ENCODE results near the gene YKT6. TPM values are rescaled to one million over a fixed set of nuclear protein-coding genes. Genes with fewer than 3 reads are reported as not detected.

Gene YKT6
- polyA plus RNA-seq, 3 donors from 2014 or later = 39.1 to 64.9 (median 56.9) TPM

- DNase-seq = no peak
- H3K27ac Mint-ChIP-seq = no peak overlapping the region
Measured at GRCh38 chr7:44246396-44247113, 45.8 kb downstream of the YKT6 start.

GRCh38 chr7:44247868-44248651 lies 47.3 kb downstream of the YKT6 start:
- Mint-ChIP-seq H3K36me3 (no peaks in the 10 kb centered on the region), H3K4me1 (no peaks in the 10 kb centered on the region), H3K4me3 (no peak overlapping the region), H3K9me3 (no peaks in the 10 kb centered on the region), H3K27ac (no peak overlapping the region), H3K27me3 (ENCODE audit: low read depth in 3 of 3) (peaks cover 0 to 4% (median 0%) of the 10 kb centered on the region in 3 donors)
- DNase-seq = no peak

More at GRCh38 chr7:44246396-44247113, 45.8 kb downstream of the YKT6 start:
- Mint-ChIP-seq H3K9me3 (no peaks in the 10 kb centered on the region), H3K36me3 (no peaks in the 10 kb centered on the region), H3K4me3 (no peak overlapping the region), H3K27me3 (ENCODE audit: low read depth in 3 of 3) (peaks cover 0 to 4% (median 0%) of the 10 kb centered on the region in 3 donors), H3K4me1 (no peaks in the 10 kb centered on the region)

- H3K27ac Mint-ChIP-seq = no peak overlapping the region
- no peaks in the 10 kb centered on the region for H3K9me3 Mint-ChIP-seq
- H3K27me3 Mint-ChIP-seq (ENCODE audit: low read depth in 3 of 3) = peaks cover 0 to 8% (median 2%) of the 10 kb centered on the region in 3 donors
- DNase-seq = no peak
- no peaks in the 10 kb centered on the region for H3K36me3 Mint-ChIP-seq
- peaks cover under 1 to 4% of the 10 kb centered on the region in 2 donors for H3K4me1 Mint-ChIP-seq
- H3K4me3 Mint-ChIP-seq = no peak overlapping the region
Measured at GRCh38 chr7:44249639-44250234, 49.0 kb downstream of the YKT6 start.

- no peaks in the 10 kb centered on the region for H3K36me3 Mint-ChIP-seq
Measured at GRCh38 chr7:44251269-44251668, 50.5 kb downstream of the YKT6 start.

GRCh38 chr7:44251881-44252280 lies 51.1 kb downstream of the YKT6 start:
- no peak for DNase-seq
- no peak overlapping the region for H3K4me3 Mint-ChIP-seq
- H3K36me3 Mint-ChIP-seq = no peaks in the 10 kb centered on the region
- H3K27ac Mint-ChIP-seq = no peak overlapping the region
- peaks cover 0 to 5% (median 3%) of the 10 kb centered on the region in 3 donors for H3K27me3 Mint-ChIP-seq (ENCODE audit: low read depth in 3 of 3)
- H3K9me3 Mint-ChIP-seq = no peaks in the 10 kb centered on the region
- H3K4me1 Mint-ChIP-seq = peaks cover 2 to 6% of the 10 kb centered on the region in 2 donors

More at GRCh38 chr7:44251269-44251668, 50.5 kb downstream of the YKT6 start:
- DNase-seq = no peak
- Mint-ChIP-seq H3K9me3 (no peaks in the 10 kb centered on the region), H3K27me3 (ENCODE audit: low read depth in 3 of 3) (peaks cover 0 to 9% (median 3%) of the 10 kb centered on the region in 3 donors), H3K27ac (no peak overlapping the region), H3K4me3 (no peak overlapping the region), H3K4me1 (peaks cover 2 to 6% of the 10 kb centered on the region in 2 donors)

- Mint-ChIP-seq H3K4me1 (peaks cover 21 to 22% of the 10 kb centered on the region in 2 donors), H3K27ac (no peak overlapping the region), H3K36me3 (no peaks in the 10 kb centered on the region), H3K27me3 (ENCODE audit: low read depth in 3 of 3) (peaks cover 0 to 8% (median 5%) of the 10 kb centered on the region in 3 donors), H3K4me3 (no peak overlapping the region), H3K9me3 (no peaks in the 10 kb centered on the region)
- no peak for DNase-seq
Measured at GRCh38 chr7:44256459-44256858, 55.7 kb downstream of the YKT6 start.

GRCh38 chr7:44257213-44257612 lies 56.4 kb downstream of the YKT6 start:
- Mint-ChIP-seq H3K27ac (peak overlapping the region in 4 of 6 donors; percentile 24 to 86 (median 84)), H3K27me3 (ENCODE audit: low read depth in 3 of 3) (peaks cover 0 to 8% (median 5%) of the 10 kb centered on the region in 3 donors), H3K36me3 (no peaks in the 10 kb centered on the region), H3K9me3 (no peaks in the 10 kb centered on the region), H3K4me1 (peaks cover 21 to 22% of the 10 kb centered on the region in 2 donors), H3K4me3 (no peak overlapping the region)
- no peak for DNase-seq

GRCh38 chr7:44257618-44258422 lies 57.0 kb downstream of the YKT6 start:
- peak; percentile 56 to 65 (median 59) for DNase-seq
- Mint-ChIP-seq H3K27me3 (ENCODE audit: low read depth in 3 of 3) (peaks cover 0 to 8% (median 5%) of the 10 kb centered on the region in 3 donors), H3K9me3 (no peaks in the 10 kb centered on the region), H3K4me3 (peak overlapping the region; percentile 55 to 81 (median 74)), H3K4me1 (peaks cover 21 to 22% of the 10 kb centered on the region in 2 donors), H3K36me3 (no peaks in the 10 kb centered on the region), H3K27ac (peak overlapping the region; percentile 24 to 86 (median 79))

- Mint-ChIP-seq H3K9me3 (no peaks in the 10 kb centered on the region), H3K4me3 (peak overlapping the region; percentile 55 to 81 (median 74)), H3K27me3 (ENCODE audit: low read depth in 3 of 3) (peaks cover 0 to 8% (median 5%) of the 10 kb centered on the region in 3 donors), H3K27ac (peak overlapping the region; percentile 24 to 86 (median 79)), H3K4me1 (peaks cover 21 to 22% of the 10 kb centered on the region in 2 donors), H3K36me3 (no peaks in the 10 kb centered on the region)
- DNase-seq = no peak
Measured at GRCh38 chr7:44258423-44258760, 57.6 kb downstream of the YKT6 start.

- DNase-seq = no peak
- Mint-ChIP-seq H3K9me3 (no peaks in the 10 kb centered on the region), H3K27ac (no peak overlapping the region), H3K36me3 (no peaks in the 10 kb centered on the region), H3K4me1 (peaks cover 21 to 22% of the 10 kb centered on the region in 2 donors), H3K27me3 (ENCODE audit: low read depth in 3 of 3) (peaks cover 0 to 8% (median 6%) of the 10 kb centered on the region in 3 donors), H3K4me3 (no peak overlapping the region)
Measured at GRCh38 chr7:44258865-44259546, 58.2 kb downstream of the YKT6 start.

- Mint-ChIP-seq H3K36me3 (no peaks in the 10 kb centered on the region), H3K27ac (peak overlapping the region in 1 of 6 donors; percentile 62), H3K9me3 (no peaks in the 10 kb centered on the region), H3K4me1 (peaks cover 17 to 20% of the 10 kb centered on the region in 2 donors), H3K4me3 (no peak overlapping the region), H3K27me3 (ENCODE audit: low read depth in 3 of 3) (peaks cover 0 to 6% (median 4%) of the 10 kb centered on the region in 3 donors)
- DNase-seq = no peak
Measured at GRCh38 chr7:44259547-44260457, 59.0 kb downstream of the YKT6 start.

- Mint-ChIP-seq H3K36me3 (no peaks in the 10 kb centered on the region), H3K4me1 (peaks cover 16 to 20% of the 10 kb centered on the region in 2 donors), H3K27me3 (ENCODE audit: low read depth in 3 of 3) (peaks cover 2 to 5% (median 2%) of the 10 kb centered on the region in 3 donors), H3K9me3 (no peaks in the 10 kb centered on the region), H3K4me3 (no peak overlapping the region), H3K27ac (no peak overlapping the region)
- DNase-seq = no peak
Measured at GRCh38 chr7:44261240-44261639, 60.5 kb downstream of the YKT6 start.
